HepG2 (cell line): Measurements from ENCODE around the gene CENPL. TPM values are rescaled to one million over a fixed set of nuclear protein-coding genes. Genes with fewer than 3 reads are reported as not detected.
A peak's percentile ranks its signal among the peaks of the same experiment; 100 is the strongest.

Experiments
- CBX2 ChIP-seq, 2 experiments: fragments of 200-600 bp in 1 of 2; sonication (generic); formaldehyde crosslinking in 1 of 2; IDR thresholded peaks; 2 replicates each; pipeline versions ENCODE4 v1.7.0 to v1.8.1; 2018 to 2022; ENCODE audit warnings: low read depth in 2 of 2, low read length in 1 of 2, mild to moderate bottlenecking in 1 of 2, missing genetic modification reagents in 1 of 2
- DNMT1 ChIP-seq: sonication (generic); formaldehyde crosslinking; IDR thresholded peaks from 2 replicates; pipeline ENCODE4 v1.5.1; 2020; ENCODE audit warnings: mild to moderate bottlenecking, missing genetic modification reagents
- GZF1 ChIP-seq: sonication (generic); formaldehyde crosslinking; IDR thresholded peaks from 2 replicates; pipeline ENCODE4 v1.5.1; 2020; ENCODE audit warnings: mild to moderate bottlenecking, missing genetic modification reagents
- HHEX ChIP-seq: IDR thresholded peaks from 2 replicates; pipeline ENCODE4 v1.6.1; 2016; ENCODE audit warnings: control low read depth
- HOXA7 ChIP-seq: sonication (generic); formaldehyde crosslinking; IDR thresholded peaks from 2 replicates; pipeline ENCODE4 v1.8.1; 2022; ENCODE audit warnings: mild to moderate bottlenecking, missing genetic modification reagents, moderate library complexity
- JUN ChIP-seq: sonication (generic); formaldehyde crosslinking; IDR thresholded peaks from 2 replicates; pipeline ENCODE4 v1.4.0; 2020; ENCODE audit warnings: mild to moderate bottlenecking, missing genetic modification reagents
- KDM1A ChIP-seq: IDR thresholded peaks from 2 replicates; pipeline ENCODE4 v1.6.1; 2016; ENCODE audit warnings: missing compliant biosample characterization
- MATR3 ChIP-seq: sonication (generic); formaldehyde crosslinking; IDR thresholded peaks from 2 replicates; pipeline ENCODE4 v1.4.0; 2020; ENCODE audit warnings: missing genetic modification reagents
- MZF1 ChIP-seq: sonication (generic); formaldehyde crosslinking; IDR thresholded peaks from 2 replicates; pipeline ENCODE4 v1.8.1; 2023; ENCODE audit warnings: mild to moderate bottlenecking, missing genetic modification reagents, borderline replicate concordance
- RARA ChIP-seq: IDR thresholded peaks from 2 replicates; pipeline ENCODE4 v1.6.1; 2016; ENCODE audit warnings: missing genetic modification reagents, missing compliant biosample characterization
- TEAD2 ChIP-seq: sonication (generic); formaldehyde crosslinking; IDR thresholded peaks from 2 replicates; pipeline ENCODE4 v1.9.0; 2021; ENCODE audit warnings: missing genetic modification reagents
- ZMAT3 ChIP-seq: sonication (generic); formaldehyde crosslinking; conservative IDR thresholded peaks from 2 replicates; pipeline ENCODE4 v1.7.0; 2021; ENCODE audit warnings: missing genetic modification reagents
- ZNF44 ChIP-seq: sonication (generic); formaldehyde crosslinking; IDR thresholded peaks from 2 replicates; pipeline ENCODE4 v1.5.1; 2020; ENCODE audit warnings: mild to moderate bottlenecking, missing genetic modification reagents
- ZNF7 ChIP-seq: IDR thresholded peaks from 2 replicates; pipeline ENCODE4 v1.6.1; 2016; ENCODE audit warnings: missing biosample characterization, missing genetic modification reagents
- ZNF773 ChIP-seq: sonication (generic); formaldehyde crosslinking; IDR thresholded peaks from 2 replicates; pipeline ENCODE4 v1.4.0; 2020; ENCODE audit warnings: missing genetic modification reagents, borderline replicate concordance
- ZZZ3 ChIP-seq: sonication (generic); formaldehyde crosslinking; IDR thresholded peaks from 2 replicates; pipeline ENCODE4 v1.4.0; 2020; ENCODE audit warnings: missing genetic modification reagents, mild to moderate bottlenecking, borderline replicate concordance
- polyA plus RNA-seq, 8 experiments: library from polyadenylated mRNA; depleted of rRNA in 3 of 8; stranded (reverse) in 7 of 8; unstranded in 1 of 8; fragments of >200 nt; fragmentation: Illumina TruSeq in 4 of 8; extraction: Trizol in 4 of 8; gene quantifications; 2 replicates each; pipeline versions ENCODE4 v1.2.1 to v1.2.3, GENCODE V29; 2011 to 2016; ENCODE audit warnings: low read depth in 4 of 8, missing spikeins in 1 of 8, mixed read lengths in 1 of 8; ENCODE audit not compliant: insufficient read depth in 1 of 8
- total RNA-seq, 5 experiments: library from RNA; depleted of rRNA; stranded (reverse); fragments of >200 nt; fragmentation: Illumina TruSeq; extraction: Trizol; gene quantifications; 2 replicates each; pipeline ENCODE4 v1.2.3, GENCODE V29; 2016; ENCODE audit warnings: low read depth in 1 of 5
- TF ChIP-seq, protein P1 (sequence below): sonication (generic); formaldehyde crosslinking; conservative IDR thresholded peaks from 2 replicates; pipeline ENCODE4 v1.4.0; 2020; ENCODE audit warnings: missing genetic modification reagents
- TF ChIP-seq, protein P2 (sequence below): sonication (generic); formaldehyde crosslinking; IDR thresholded peaks from 2 replicates; pipeline ENCODE4 v1.4.0; 2020; ENCODE audit warnings: missing genetic modification reagents, mild to moderate bottlenecking, borderline replicate concordance
- TF ChIP-seq, protein P3 (sequence below): sonication (generic); formaldehyde crosslinking; IDR thresholded peaks from 2 replicates; pipeline ENCODE4 v1.5.1; 2020; ENCODE audit warnings: mild to moderate bottlenecking, missing genetic modification reagents, borderline replicate concordance

Gene CENPL
- total and polyA plus RNA-seq, 2 of the 13 experiments (the other 11 are each of a cell fraction or from before 2014, with no cell fraction given): 4.4 to 14.2 TPM

DNA sequence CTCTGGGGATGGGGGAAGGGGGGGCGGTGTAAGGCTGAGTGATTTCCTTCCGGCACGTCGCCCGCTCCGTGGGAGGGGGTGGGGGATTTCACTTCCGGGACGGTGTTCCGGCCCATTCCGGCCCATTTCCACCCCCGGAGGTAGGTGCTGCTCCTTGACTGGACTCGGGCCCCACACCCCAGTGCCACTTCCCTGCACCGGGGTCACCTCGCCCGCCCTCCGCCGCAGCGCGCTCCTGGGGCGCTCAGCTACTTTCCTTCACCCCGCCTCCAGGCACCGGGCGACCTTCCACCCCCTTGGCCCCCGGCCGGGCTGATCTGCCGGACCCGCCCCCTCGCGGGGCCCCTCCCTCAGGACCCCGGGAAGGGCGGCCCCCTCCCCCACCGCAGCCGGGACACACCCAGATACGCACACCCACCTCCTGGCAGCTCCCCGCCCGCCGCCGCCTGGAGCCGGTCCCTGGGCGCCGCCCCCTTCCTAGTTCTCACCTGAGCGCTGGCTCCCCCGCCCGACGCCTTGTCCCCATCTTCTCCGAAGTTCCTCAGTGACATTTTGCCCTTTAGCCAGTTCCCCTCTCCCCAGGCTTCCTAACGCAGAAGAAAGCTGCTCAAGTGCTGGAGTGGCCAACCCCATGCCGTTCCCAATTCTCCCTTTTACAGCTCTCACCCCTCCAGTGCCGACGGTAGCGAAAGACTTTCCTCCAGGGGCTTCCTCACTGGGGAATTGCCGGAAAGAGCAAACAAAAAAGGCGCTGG, 43.8 kb upstream of the CENPL start, which contains the start of gene ZBTB37 (continued):
- TF ChIP-seq, protein P1, sequence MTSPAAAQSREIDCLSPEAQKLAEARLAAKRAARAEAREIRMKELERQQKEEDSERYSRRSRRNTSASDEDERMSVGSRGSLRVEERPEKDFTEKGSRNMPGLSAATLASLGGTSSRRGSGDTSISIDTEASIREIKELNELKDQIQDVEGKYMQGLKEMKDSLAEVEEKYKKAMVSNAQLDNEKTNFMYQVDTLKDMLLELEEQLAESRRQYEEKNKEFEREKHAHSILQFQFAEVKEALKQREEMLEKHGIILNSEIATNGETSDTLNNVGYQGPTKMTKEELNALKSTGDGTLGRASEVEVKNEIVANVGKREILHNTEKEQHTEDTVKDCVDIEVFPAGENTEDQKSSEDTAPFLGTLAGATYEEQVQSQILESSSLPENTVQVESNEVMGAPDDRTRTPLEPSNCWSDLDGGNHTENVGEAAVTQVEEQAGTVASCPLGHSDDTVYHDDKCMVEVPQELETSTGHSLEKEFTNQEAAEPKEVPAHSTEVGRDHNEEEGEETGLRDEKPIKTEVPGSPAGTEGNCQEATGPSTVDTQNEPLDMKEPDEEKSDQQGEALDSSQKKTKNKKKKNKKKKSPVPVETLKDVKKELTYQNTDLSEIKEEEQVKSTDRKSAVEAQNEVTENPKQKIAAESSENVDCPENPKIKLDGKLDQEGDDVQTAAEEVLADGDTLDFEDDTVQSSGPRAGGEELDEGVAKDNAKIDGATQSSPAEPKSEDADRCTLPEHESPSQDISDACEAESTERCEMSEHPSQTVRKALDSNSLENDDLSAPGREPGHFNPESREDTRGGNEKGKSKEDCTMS: no peak
- TF ChIP-seq HHEX (CRISPR knock-in tag) (no peak), MZF1 (CRISPR knock-in tag) (no peak), MATR3 (CRISPR knock-in tag) (no peak), DNMT1 (no peak), ZMAT3 (CRISPR knock-in tag) (no peak), ZNF7 (CRISPR knock-in tag) (no peak), RARA (CRISPR knock-in tag) (no peak), ZNF773 (CRISPR knock-in tag) (0 out of 2 replicates have a peak, but pooled peaks have one; percentile 66), ZZZ3 (CRISPR knock-in tag) (no peak), TEAD2 (CRISPR knock-in tag) (peak; percentile 62; the same call in 1 of the 2 replicates), GZF1 (CRISPR knock-in tag) (no peak), CBX2 (IDR thresholded peaks at IDR 0.05; ENCODE audit: low read depth, low read length) (no peak), CBX2 (CRISPR knock-in tag; IDR thresholded peaks at IDR 0.05; ENCODE audit: low read depth) (no peak), HOXA7 (no peak), KDM1A (CRISPR knock-in tag) (no peak), ZNF44 (no peak), JUN (CRISPR knock-in tag) (no peak)
- TF ChIP-seq, protein P2, sequence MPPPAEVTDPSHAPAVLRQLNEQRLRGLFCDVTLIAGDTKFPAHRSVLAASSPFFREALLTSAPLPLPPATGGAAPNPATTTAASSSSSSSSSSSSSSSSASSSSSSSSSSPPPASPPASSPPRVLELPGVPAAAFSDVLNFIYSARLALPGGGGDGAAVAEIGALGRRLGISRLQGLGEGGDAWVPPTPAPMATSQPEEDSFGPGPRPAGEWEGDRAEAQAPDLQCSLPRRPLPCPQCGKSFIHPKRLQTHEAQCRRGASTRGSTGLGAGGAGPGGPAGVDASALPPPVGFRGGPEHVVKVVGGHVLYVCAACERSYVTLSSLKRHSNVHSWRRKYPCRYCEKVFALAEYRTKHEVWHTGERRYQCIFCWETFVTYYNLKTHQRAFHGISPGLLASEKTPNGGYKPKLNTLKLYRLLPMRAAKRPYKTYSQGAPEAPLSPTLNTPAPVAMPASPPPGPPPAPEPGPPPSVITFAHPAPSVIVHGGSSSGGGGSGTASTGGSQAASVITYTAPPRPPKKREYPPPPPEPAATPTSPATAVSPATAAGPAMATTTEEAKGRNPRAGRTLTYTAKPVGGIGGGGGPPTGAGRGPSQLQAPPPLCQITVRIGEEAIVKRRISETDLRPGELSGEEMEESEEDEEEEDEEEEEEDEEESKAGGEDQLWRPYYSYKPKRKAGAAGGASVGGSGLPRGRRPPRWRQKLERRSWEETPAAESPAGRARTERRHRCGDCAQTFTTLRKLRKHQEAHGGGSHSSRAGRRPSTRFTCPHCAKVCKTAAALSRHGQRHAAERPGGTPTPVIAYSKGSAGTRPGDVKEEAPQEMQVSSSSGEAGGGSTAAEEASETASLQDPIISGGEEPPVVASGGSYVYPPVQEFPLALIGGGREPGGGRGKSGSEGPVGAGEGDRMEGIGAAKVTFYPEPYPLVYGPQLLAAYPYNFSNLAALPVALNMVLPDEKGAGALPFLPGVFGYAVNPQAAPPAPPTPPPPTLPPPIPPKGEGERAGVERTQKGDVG (CRISPR knock-in tag): 0 out of 2 replicates have a peak, but pooled peaks have one; percentile 13
- TF ChIP-seq, protein P3, sequence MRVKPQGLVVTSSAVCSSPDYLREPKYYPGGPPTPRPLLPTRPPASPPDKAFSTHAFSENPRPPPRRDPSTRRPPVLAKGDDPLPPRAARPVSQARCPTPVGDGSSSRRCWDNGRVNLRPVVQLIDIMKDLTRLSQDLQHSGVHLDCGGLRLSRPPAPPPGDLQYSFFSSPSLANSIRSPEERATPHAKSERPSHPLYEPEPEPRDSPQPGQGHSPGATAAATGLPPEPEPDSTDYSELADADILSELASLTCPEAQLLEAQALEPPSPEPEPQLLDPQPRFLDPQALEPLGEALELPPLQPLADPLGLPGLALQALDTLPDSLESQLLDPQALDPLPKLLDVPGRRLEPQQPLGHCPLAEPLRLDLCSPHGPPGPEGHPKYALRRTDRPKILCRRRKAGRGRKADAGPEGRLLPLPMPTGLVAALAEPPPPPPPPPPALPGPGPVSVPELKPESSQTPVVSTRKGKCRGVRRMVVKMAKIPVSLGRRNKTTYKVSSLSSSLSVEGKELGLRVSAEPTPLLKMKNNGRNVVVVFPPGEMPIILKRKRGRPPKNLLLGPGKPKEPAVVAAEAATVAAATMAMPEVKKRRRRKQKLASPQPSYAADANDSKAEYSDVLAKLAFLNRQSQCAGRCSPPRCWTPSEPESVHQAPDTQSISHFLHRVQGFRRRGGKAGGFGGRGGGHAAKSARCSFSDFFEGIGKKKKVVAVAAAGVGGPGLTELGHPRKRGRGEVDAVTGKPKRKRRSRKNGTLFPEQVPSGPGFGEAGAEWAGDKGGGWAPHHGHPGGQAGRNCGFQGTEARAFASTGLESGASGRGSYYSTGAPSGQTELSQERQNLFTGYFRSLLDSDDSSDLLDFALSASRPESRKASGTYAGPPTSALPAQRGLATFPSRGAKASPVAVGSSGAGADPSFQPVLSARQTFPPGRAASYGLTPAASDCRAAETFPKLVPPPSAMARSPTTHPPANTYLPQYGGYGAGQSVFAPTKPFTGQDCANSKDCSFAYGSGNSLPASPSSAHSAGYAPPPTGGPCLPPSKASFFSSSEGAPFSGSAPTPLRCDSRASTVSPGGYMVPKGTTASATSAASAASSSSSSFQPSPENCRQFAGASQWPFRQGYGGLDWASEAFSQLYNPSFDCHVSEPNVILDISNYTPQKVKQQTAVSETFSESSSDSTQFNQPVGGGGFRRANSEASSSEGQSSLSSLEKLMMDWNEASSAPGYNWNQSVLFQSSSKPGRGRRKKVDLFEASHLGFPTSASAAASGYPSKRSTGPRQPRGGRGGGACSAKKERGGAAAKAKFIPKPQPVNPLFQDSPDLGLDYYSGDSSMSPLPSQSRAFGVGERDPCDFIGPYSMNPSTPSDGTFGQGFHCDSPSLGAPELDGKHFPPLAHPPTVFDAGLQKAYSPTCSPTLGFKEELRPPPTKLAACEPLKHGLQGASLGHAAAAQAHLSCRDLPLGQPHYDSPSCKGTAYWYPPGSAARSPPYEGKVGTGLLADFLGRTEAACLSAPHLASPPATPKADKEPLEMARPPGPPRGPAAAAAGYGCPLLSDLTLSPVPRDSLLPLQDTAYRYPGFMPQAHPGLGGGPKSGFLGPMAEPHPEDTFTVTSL (CRISPR knock-in tag): no peak
